Common myeloid progenitor, CD34-positive (primary cell): Measurements from ENCODE around the gene C9orf50.

Experiments
- CTCF ChIA-PET: fragments of 350-600 bp; sonication (Branson Sonifier 250); formaldehyde crosslinking; loops from one replicate; lab custom pipeline; 2021; ENCODE audit warnings: antibody characterized with exemption; lab: Charles Lee
- POLR2A ChIA-PET: fragments of 350-600 bp; sonication (Branson Sonifier 250); formaldehyde crosslinking; loops from one replicate; lab custom pipeline; 2021; ENCODE audit warnings: antibody characterized with exemption; lab: Charles Lee
- DNase-seq, 3 donors: peaks; one replicate each; pipeline versions ENCODE4 v3.0.0 to v3.0.0-alpha.2; 2013
- H3K27ac ChIP-seq, 2 experiments: 1 replicate in 1 of 2; 2 replicates in 1 of 2; pipeline ENCODE4 v1.7.0; 2013; ENCODE audit warnings: inconsistent platforms in 2 of 2, low read length in 2 of 2, mild to moderate bottlenecking in 2 of 2, low read depth in 1 of 2, moderate library complexity in 1 of 2; ENCODE audit not compliant: severe bottlenecking in 2 of 2, insufficient read depth in 1 of 2, poor library complexity in 1 of 2
- H3K27me3 ChIP-seq, 5 experiments: replicated peaks in 2 of 5; 1 replicate in 3 of 5; 2 replicates in 2 of 5; pipeline versions ENCODE4 v1.6.1 to v1.7.0; 2013; ENCODE audit warnings: low read length in 4 of 5, mild to moderate bottlenecking in 2 of 5, moderate library complexity in 2 of 5, inconsistent platforms in 1 of 5; ENCODE audit not compliant: insufficient read depth in 5 of 5, control insufficient read depth in 4 of 5
- H3K36me3 ChIP-seq, 4 experiments: 1 replicate in 2 of 4; 2 replicates in 2 of 4; pipeline versions ENCODE4 v1.6.1 to v1.7.0; 2013; ENCODE audit warnings: low read length in 3 of 4, control low read depth in 1 of 4, mild to moderate bottlenecking in 1 of 4; ENCODE audit not compliant: control insufficient read depth in 4 of 4, insufficient read depth in 4 of 4
- H3K4me1 ChIP-seq, 4 experiments: 1 replicate in 3 of 4; 2 replicates in 1 of 4; pipeline versions ENCODE4 v1.6.1 to v1.7.1; 2013; ENCODE audit warnings: low read length in 3 of 4, mild to moderate bottlenecking in 3 of 4, control low read depth in 1 of 4, inconsistent platforms in 1 of 4, moderate library complexity in 1 of 4; ENCODE audit not compliant: control insufficient read depth in 4 of 4, insufficient read depth in 4 of 4; ENCODE audit errors: control extremely low read depth in 1 of 4
- H3K4me3 ChIP-seq, 7 experiments: 1 replicate in 4 of 7; 2 replicates in 3 of 7; pipeline versions ENCODE4 v1.5.1 to v1.7.0; 2013; ENCODE audit warnings: mild to moderate bottlenecking in 7 of 7, low read length in 6 of 7, moderate library complexity in 6 of 7, inconsistent platforms in 2 of 7, low read depth in 2 of 7, control low read depth in 1 of 7; ENCODE audit not compliant: insufficient read depth in 4 of 7, control insufficient read depth in 1 of 7; ENCODE audit errors: extremely low read depth in 1 of 7
- H3K9me3 ChIP-seq, 5 experiments: 1 replicate in 4 of 5; 2 replicates in 1 of 5; pipeline versions ENCODE4 v1.6.1 to v1.7.1; 2013; ENCODE audit warnings: low read length in 4 of 5, mild to moderate bottlenecking in 2 of 5, inconsistent platforms in 1 of 5, low read depth in 1 of 5, moderate library complexity in 1 of 5; ENCODE audit not compliant: control insufficient read depth in 4 of 5, insufficient read depth in 2 of 5; ENCODE audit errors: control extremely low read depth in 1 of 5
- WGBS: methylation state at CpG from one replicate; pipeline ENCODE4 v1.1.5; 2013; ENCODE audit not compliant: insufficient coverage; 5-methylcytosine and 5-hydroxymethylcytosine counted together

Gene C9orf50

GRCh38 chr9:129571298-129572051 is 49.4 kb downstream of the C9orf50 start:
- ChIA-PET POLR2A (no interaction called here), CTCF (interaction anchor here (0.6 to 2.3 kb wide), 6 partner anchors 8 to 440 kb away, joined by 3 to 6 read pairs (median 4); no protein-coding TSS in a partner anchor)
- Histone ChIP-seq H3K27ac (peak overlapping the region in 1 of 2 experiments; percentile 26), H3K9me3 (no peaks in the 10 kb centered on the region), H3K4me3 (no peak overlapping the region), H3K36me3 (no peaks in the 10 kb centered on the region), H3K4me1 (peaks cover 0 to 35% (median 29%) of the 10 kb centered on the region in 4 experiments), H3K27me3 (peaks cover 0 to 21% (median 6%) of the 10 kb centered on the region in 5 experiments)
- 95% methylated on average over 12 of the region's 13 CpGs for whole genome bisulfite sequencing
- no peak for DNase-seq

GRCh38 chr9:129570450-129571297 is 50.2 kb downstream of the C9orf50 start:
- Histone ChIP-seq H3K4me3 (no peak overlapping the region), H3K36me3 (no peaks in the 10 kb centered on the region), H3K27ac (peak overlapping the region in 1 of 2 experiments; percentile 26), H3K27me3 (peaks cover 0 to 21% (median 5%) of the 10 kb centered on the region in 5 experiments), H3K4me1 (peaks cover 0 to 35% (median 29%) of the 10 kb centered on the region in 4 experiments), H3K9me3 (no peaks in the 10 kb centered on the region)
- 47% methylated on average over 7 of the region's 14 CpGs for whole genome bisulfite sequencing
- ChIA-PET POLR2A (interaction anchor here (1.3 kb wide), 1 partner anchor 14 kb away, joined by 3 read pairs; no protein-coding TSS in a partner anchor), CTCF (interaction anchor here (0.6 to 2.3 kb wide), 12 partner anchors 9 to 439 kb away, joined by 3 to 6 read pairs (median 3); no protein-coding TSS in a partner anchor)
- peak; percentile 39 to 77 (median 76) for DNase-seq

GRCh38 chr9:129569502-129570449 is 51.1 kb downstream of the C9orf50 start:
- H3K27ac ChIP-seq, result peak overlapping the region in 1 of 2 experiments; percentile 26
- 89% methylated on average over 5 of the region's 9 CpGs for WGBS
- peak overlapping the region in 3 of 7 experiments; percentile 32 to 62 (median 52) for H3K4me3 ChIP-seq

GRCh38 chr9:129568560-129569501 is 52.1 kb downstream of the C9orf50 start:
- H3K27me3 ChIP-seq, result peaks cover 0 to 21% (median 5%) of the 10 kb centered on the region in 5 experiments
- CTCF ChIA-PET, result no interaction called here
- no peak overlapping the region for H3K27ac ChIP-seq
- 3% methylated on average over 63 of the region's 92 CpGs for WGBS
- H3K36me3 ChIP-seq, result no peaks in the 10 kb centered on the region
- H3K4me3 ChIP-seq, result peak overlapping the region in 6 of 7 experiments; percentile 3 to 64 (median 52)
- POLR2A ChIA-PET, result interaction anchor here (0.9 kb wide), 1 partner anchor 437 kb away, joined by 3 read pairs; no protein-coding TSS in a partner anchor
- peaks cover 0 to 35% (median 29%) of the 10 kb centered on the region in 4 experiments for H3K4me1 ChIP-seq
- peak in 1 of 3 donors; percentile 31 for DNase-seq
- no peaks in the 10 kb centered on the region for H3K9me3 ChIP-seq

More at GRCh38 chr9:129569502-129570449, 51.1 kb downstream of the C9orf50 start:
- Histone ChIP-seq H3K9me3 (no peaks in the 10 kb centered on the region), H3K27me3 (peaks cover 0 to 21% (median 5%) of the 10 kb centered on the region in 5 experiments), H3K36me3 (no peaks in the 10 kb centered on the region), H3K4me1 (peaks cover 0 to 35% (median 29%) of the 10 kb centered on the region in 4 experiments)
- DNase-seq, result peak in 1 of 3 donors; percentile 26
- CTCF ChIA-PET, result interaction anchor here (0.6 to 1.6 kb wide), 10 partner anchors 10 to 438 kb away, joined by 3 to 6 read pairs (median 3); no protein-coding TSS in a partner anchor
- POLR2A ChIA-PET, result interaction anchor here (0.9 to 1.3 kb wide), 2 partner anchors 15 to 438 kb away, joined by 3 read pairs; no protein-coding TSS in a partner anchor

GRCh38 chr9:129567842-129568559 is 52.9 kb downstream of the C9orf50 start:
- Histone ChIP-seq H3K27ac (no peak overlapping the region), H3K4me1 (peaks cover 0 to 35% (median 29%) of the 10 kb centered on the region in 4 experiments), H3K9me3 (no peaks in the 10 kb centered on the region), H3K4me3 (peak overlapping the region in 6 of 7 experiments; percentile 3 to 64 (median 52)), H3K27me3 (peaks cover 0 to 21% (median 5%) of the 10 kb centered on the region in 5 experiments), H3K36me3 (no peaks in the 10 kb centered on the region)
- CTCF ChIA-PET, result interaction anchor here (0.7 kb wide), 1 partner anchor 20 kb away, joined by 3 read pairs; no protein-coding TSS in a partner anchor
- WGBS, result 4% methylated on average over 23 of the region's 27 CpGs
- peak in 1 of 3 donors; percentile 30 for DNase-seq
- POLR2A ChIA-PET, result no interaction called here
